H1 (cell line): ENCODE data around the gene DPY19L3. TPM values are rescaled to one million over a fixed set of nuclear protein-coding genes. Genes with fewer than 3 reads are reported as not detected.

ENCODE experiments used
- CEBPB ChIP-seq: IDR thresholded peaks from 2 replicates; pipeline ENCODE4 v1.6.1; 2012; ENCODE audit warnings: low read depth, low read length
- EZH2 ChIP-seq: fragments of 200-600 bp; sonication (generic); IDR thresholded peaks from 2 replicates; pipeline ENCODE4 v1.7.1; 2012; ENCODE audit warnings: low read depth, mild to moderate bottlenecking, moderate library complexity, low read length, inconsistent platforms; ENCODE audit not compliant: severe bottlenecking
- KDM1A ChIP-seq: fragments of 200-600, 300-600 bp; sonication (generic); IDR thresholded peaks from 2 replicates; pipeline ENCODE4 v1.7.1; 2016; ENCODE audit warnings: mild to moderate bottlenecking, low read length, borderline replicate concordance
- POLR2AphosphoS5 ChIP-seq: IDR thresholded peaks from 2 replicates; pipeline ENCODE4 v1.6.1; 2011; ENCODE audit warnings: low read depth, low read length
- RBBP5 ChIP-seq: IDR thresholded peaks from 2 replicates; pipeline ENCODE4 v1.7.1; 2012; ENCODE audit warnings: low read depth, mild to moderate bottlenecking, inconsistent platforms, low read length, moderate library complexity, borderline replicate concordance
- SP2 ChIP-seq: IDR thresholded peaks from 2 replicates; pipeline ENCODE4 v1.6.1; 2012; ENCODE audit warnings: mild to moderate bottlenecking, low read length, inconsistent platforms
- TAF7 ChIP-seq: optimal IDR thresholded peaks from 2 replicates; pipeline ENCODE3; 2011; ENCODE audit warnings: low read depth, mild to moderate bottlenecking, inconsistent platforms, low read length, moderate library complexity, borderline replicate concordance
- TEAD4 ChIP-seq: IDR thresholded peaks from 2 replicates; pipeline ENCODE4 v1.6.1; 2012; ENCODE audit warnings: low read depth, low read length, inconsistent platforms, mixed read lengths
- polyA plus RNA-seq, 7 experiments: library from polyadenylated mRNA; depleted of rRNA in 3 of 7; stranded (reverse) in 5 of 7; unstranded in 2 of 7; fragments of >200 nt in 5 of 7; fragments of 200-250 nt in 2 of 7; gene quantifications; 1 replicate in 5 of 7; 2 replicates in 1 of 7; 4 replicates in 1 of 7; pipeline versions ENCODE4 v1.2.1 to v1.2.3, GENCODE V29; 2011 to 2013; ENCODE audit warnings: missing spikeins in 2 of 7, mixed read lengths in 2 of 7
- total RNA-seq: library from RNA; stranded (reverse); fragmentation: NEBNext Ultra II Directional; extraction: Animal tissue kit (Norgen Biotek cat#: 25700); gene quantifications from 2 replicates; pipeline ENCODE4 v1.2.1, GENCODE V29; 2021
- TF ChIP-seq, protein P1 (sequence below): fragments of 300-600 bp; sonication (generic); IDR thresholded peaks from 2 replicates; pipeline ENCODE4 v1.7.1; 2012; ENCODE audit warnings: low read length, moderate library complexity, mild to moderate bottlenecking, inconsistent platforms; ENCODE audit not compliant: insufficient replicate concordance
- TF ChIP-seq, protein P2 (sequence below): IDR thresholded peaks from 2 replicates; pipeline ENCODE4 v1.6.1; 2011; ENCODE audit warnings: low read depth, mild to moderate bottlenecking, low read length; ENCODE audit not compliant: insufficient read depth

Gene DPY19L3
- total and polyA plus RNA-seq, 2 of the 8 experiments (the other 6 are each of a cell fraction or from before 2014, with no cell fraction given), result 35.3 to 60.2 TPM

DNA sequence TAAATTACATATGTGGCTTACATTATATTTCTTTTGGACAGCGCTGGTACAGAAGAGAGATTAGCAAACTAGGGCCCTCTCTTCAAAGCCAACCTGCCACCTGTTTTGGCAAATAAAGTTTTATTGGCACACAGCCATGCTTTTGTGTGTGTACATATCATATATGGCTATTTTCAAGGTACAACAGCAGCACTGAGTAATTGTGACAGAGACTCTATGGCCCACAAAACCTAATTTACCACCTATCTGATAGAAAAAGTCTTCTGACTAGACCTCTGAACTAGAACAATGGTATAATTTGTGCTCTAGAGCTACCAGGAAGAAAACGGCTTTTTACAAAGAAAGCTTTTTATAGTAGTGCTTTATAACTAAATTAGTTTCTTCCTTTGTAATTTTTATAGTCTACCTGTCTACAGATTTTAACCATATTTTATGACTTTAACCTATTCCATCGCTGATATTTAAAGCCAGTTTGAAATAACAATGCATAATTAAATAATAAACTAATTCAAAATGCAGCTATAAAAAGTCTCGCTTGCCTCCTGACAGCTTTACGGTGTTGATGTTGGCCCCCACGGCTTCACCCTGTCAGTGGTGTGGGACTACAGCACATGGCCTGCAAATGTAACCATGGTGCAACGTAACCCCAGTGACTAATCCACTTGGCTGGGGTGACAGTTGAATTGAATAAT, 17.7 kb upstream of the DPY19L3 start (continued):
- TF ChIP-seq, protein P1, sequence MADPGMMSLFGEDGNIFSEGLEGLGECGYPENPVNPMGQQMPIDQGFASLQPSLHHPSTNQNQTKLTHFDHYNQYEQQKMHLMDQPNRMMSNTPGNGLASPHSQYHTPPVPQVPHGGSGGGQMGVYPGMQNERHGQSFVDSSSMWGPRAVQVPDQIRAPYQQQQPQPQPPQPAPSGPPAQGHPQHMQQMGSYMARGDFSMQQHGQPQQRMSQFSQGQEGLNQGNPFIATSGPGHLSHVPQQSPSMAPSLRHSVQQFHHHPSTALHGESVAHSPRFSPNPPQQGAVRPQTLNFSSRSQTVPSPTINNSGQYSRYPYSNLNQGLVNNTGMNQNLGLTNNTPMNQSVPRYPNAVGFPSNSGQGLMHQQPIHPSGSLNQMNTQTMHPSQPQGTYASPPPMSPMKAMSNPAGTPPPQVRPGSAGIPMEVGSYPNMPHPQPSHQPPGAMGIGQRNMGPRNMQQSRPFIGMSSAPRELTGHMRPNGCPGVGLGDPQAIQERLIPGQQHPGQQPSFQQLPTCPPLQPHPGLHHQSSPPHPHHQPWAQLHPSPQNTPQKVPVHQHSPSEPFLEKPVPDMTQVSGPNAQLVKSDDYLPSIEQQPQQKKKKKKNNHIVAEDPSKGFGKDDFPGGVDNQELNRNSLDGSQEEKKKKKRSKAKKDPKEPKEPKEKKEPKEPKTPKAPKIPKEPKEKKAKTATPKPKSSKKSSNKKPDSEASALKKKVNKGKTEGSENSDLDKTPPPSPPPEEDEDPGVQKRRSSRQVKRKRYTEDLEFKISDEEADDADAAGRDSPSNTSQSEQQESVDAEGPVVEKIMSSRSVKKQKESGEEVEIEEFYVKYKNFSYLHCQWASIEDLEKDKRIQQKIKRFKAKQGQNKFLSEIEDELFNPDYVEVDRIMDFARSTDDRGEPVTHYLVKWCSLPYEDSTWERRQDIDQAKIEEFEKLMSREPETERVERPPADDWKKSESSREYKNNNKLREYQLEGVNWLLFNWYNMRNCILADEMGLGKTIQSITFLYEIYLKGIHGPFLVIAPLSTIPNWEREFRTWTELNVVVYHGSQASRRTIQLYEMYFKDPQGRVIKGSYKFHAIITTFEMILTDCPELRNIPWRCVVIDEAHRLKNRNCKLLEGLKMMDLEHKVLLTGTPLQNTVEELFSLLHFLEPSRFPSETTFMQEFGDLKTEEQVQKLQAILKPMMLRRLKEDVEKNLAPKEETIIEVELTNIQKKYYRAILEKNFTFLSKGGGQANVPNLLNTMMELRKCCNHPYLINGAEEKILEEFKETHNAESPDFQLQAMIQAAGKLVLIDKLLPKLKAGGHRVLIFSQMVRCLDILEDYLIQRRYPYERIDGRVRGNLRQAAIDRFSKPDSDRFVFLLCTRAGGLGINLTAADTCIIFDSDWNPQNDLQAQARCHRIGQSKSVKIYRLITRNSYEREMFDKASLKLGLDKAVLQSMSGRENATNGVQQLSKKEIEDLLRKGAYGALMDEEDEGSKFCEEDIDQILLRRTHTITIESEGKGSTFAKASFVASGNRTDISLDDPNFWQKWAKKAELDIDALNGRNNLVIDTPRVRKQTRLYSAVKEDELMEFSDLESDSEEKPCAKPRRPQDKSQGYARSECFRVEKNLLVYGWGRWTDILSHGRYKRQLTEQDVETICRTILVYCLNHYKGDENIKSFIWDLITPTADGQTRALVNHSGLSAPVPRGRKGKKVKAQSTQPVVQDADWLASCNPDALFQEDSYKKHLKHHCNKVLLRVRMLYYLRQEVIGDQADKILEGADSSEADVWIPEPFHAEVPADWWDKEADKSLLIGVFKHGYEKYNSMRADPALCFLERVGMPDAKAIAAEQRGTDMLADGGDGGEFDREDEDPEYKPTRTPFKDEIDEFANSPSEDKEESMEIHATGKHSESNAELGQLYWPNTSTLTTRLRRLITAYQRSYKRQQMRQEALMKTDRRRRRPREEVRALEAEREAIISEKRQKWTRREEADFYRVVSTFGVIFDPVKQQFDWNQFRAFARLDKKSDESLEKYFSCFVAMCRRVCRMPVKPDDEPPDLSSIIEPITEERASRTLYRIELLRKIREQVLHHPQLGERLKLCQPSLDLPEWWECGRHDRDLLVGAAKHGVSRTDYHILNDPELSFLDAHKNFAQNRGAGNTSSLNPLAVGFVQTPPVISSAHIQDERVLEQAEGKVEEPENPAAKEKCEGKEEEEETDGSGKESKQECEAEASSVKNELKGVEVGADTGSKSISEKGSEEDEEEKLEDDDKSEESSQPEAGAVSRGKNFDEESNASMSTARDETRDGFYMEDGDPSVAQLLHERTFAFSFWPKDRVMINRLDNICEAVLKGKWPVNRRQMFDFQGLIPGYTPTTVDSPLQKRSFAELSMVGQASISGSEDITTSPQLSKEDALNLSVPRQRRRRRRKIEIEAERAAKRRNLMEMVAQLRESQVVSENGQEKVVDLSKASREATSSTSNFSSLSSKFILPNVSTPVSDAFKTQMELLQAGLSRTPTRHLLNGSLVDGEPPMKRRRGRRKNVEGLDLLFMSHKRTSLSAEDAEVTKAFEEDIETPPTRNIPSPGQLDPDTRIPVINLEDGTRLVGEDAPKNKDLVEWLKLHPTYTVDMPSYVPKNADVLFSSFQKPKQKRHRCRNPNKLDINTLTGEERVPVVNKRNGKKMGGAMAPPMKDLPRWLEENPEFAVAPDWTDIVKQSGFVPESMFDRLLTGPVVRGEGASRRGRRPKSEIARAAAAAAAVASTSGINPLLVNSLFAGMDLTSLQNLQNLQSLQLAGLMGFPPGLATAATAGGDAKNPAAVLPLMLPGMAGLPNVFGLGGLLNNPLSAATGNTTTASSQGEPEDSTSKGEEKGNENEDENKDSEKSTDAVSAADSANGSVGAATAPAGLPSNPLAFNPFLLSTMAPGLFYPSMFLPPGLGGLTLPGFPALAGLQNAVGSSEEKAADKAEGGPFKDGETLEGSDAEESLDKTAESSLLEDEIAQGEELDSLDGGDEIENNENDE, result no peak
- TF ChIP-seq TEAD4 (no peak), SP2 (no peak), KDM1A (no peak), POLR2AphosphoS5 (no peak), EZH2 (no peak), CEBPB (no peak), TAF7 (no peak), RBBP5 (no peak)
- TF ChIP-seq, protein P2, sequence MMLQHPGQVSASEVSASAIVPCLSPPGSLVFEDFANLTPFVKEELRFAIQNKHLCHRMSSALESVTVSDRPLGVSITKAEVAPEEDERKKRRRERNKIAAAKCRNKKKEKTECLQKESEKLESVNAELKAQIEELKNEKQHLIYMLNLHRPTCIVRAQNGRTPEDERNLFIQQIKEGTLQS, result no peak
